Uterus (tissue), 4 donors: ENCODE results near the gene MTARC2. TPM values are rescaled to one million over a fixed set of nuclear protein-coding genes. Genes with fewer than 3 reads are reported as not detected.

Experiments used
- DNase-seq, 2 donors: peaks; one replicate each; pipeline ENCODE4 v3.0.0-alpha.2; 2019 to 2020
- H3K27ac ChIP-seq, 2 donors: fragments of 200-600 bp; sonication (generic); 1 replicate in 1 of 2; 2 replicates in 1 of 2; pipeline ENCODE4 v1.5.1; 2016 to 2018
- H3K27me3 ChIP-seq, 2 donors: fragments of 200-600 bp; sonication (generic); one replicate each; pipeline ENCODE4 v1.5.1; 2018 to 2019; ENCODE audit warnings: control low read depth in 1 of 2
- H3K36me3 ChIP-seq, 2 donors: fragments of 200-600 bp; sonication (generic); one replicate each; pipeline ENCODE4 v1.5.1; 2019; ENCODE audit warnings: control low read depth in 1 of 2
- H3K4me1 ChIP-seq, 2 donors: fragments of 200-600 bp; sonication (generic); one replicate each; pipeline ENCODE4 v1.5.1; 2018 to 2019; ENCODE audit warnings: control low read depth in 1 of 2
- H3K4me3 ChIP-seq, 2 donors: fragments of 200-600 bp; sonication (generic); 1 replicate in 1 of 2; 2 replicates in 1 of 2; pipeline ENCODE4 v1.5.1; 2018 to 2019; ENCODE audit warnings: mild to moderate bottlenecking in 1 of 2
- H3K9me3 ChIP-seq, 2 donors: fragments of 200-600 bp; sonication (generic); one replicate each; pipeline ENCODE4 v1.5.1; 2019; ENCODE audit warnings: control low read depth in 1 of 2
- CTCF ChIP-seq, 4 experiments: fragments of 200-600 bp in 2 of 4; fragments of 450-650 bp in 2 of 4; sonication (generic) in 2 of 4; IDR thresholded peaks; one replicate each; pipeline ENCODE4 v1.5.1; 2016 to 2019; ENCODE audit warnings: antibody characterized with exemption in 4 of 4, mild to moderate bottlenecking in 2 of 4, moderate library complexity in 1 of 4
- POLR2A ChIP-seq, 2 donors: fragments of 450-650 bp; IDR thresholded peaks; one replicate each; pipeline ENCODE4 v1.6.1; 2016; ENCODE audit warnings: antibody characterized with exemption in 2 of 2, mild to moderate bottlenecking in 1 of 2, moderate library complexity in 1 of 2
- intact Hi-C: fragments of 100-400 bp; cut with DNase I; formaldehyde crosslinking; loops from one replicate; pipeline ENCODE4 v1.15.1; 2023; ENCODE audit warnings: low total_unique reads
- total RNA-seq, 4 donors: library from RNA; depleted of rRNA in 3 of 4; stranded (reverse); fragments of >200 nt in 3 of 4; gene quantifications; one replicate each; pipeline versions ENCODE4 v1.1.0 to v1.2.4, GENCODE V29; 2014 to 2023
- donor health status: DM: yes; HTN: yes; CAD: no.

The MTARC2 gene
- total RNA-seq, 4 donors from 2014 or later = 1.5 to 24.6 (median 6.8) TPM

- Histone ChIP-seq H3K27me3 (no peaks in the 10 kb centered on the region), H3K4me3 (no peak overlapping the region), H3K36me3 (no peaks in the 10 kb centered on the region), H3K27ac (no peak overlapping the region), H3K4me1 (no peaks in the 10 kb centered on the region), H3K9me3 (no peaks in the 10 kb centered on the region)
- TF ChIP-seq POLR2A (IDR thresholded peaks at IDR 0.05) (no peak), CTCF (IDR thresholded peaks at IDR 0.05) (no peak)
- intact Hi-C loops = no loop called here
- DNase-seq = no peak
Observed at GRCh38 chr1:220702733-220703270, 45.3 kb upstream of the MTARC2 start.

- H3K4me3 ChIP-seq = no peak overlapping the region
- no peak for DNase-seq
- intact Hi-C loops = no loop called here
- no peaks in the 10 kb centered on the region for H3K36me3 ChIP-seq
- H3K27ac ChIP-seq = no peak overlapping the region
- H3K9me3 ChIP-seq = no peaks in the 10 kb centered on the region
- TF ChIP-seq POLR2A (IDR thresholded peaks at IDR 0.05) = no peak
- no peak for TF ChIP-seq CTCF (IDR thresholded peaks at IDR 0.05)
- H3K27me3 ChIP-seq = no peaks in the 10 kb centered on the region
- H3K4me1 ChIP-seq = no peaks in the 10 kb centered on the region
Observed at GRCh38 chr1:220703305-220703704, 44.8 kb upstream of the MTARC2 start.

GRCh38 chr1:220705782-220706181 is 42.3 kb upstream of the MTARC2 start:
- DNase-seq = no peak
- intact Hi-C loops = no loop called here
- TF ChIP-seq POLR2A (IDR thresholded peaks at IDR 0.05) (no peak), CTCF (IDR thresholded peaks at IDR 0.05) (no peak)
- H3K36me3 ChIP-seq = no peaks in the 10 kb centered on the region
- H3K9me3 ChIP-seq = no peaks in the 10 kb centered on the region
- no peaks in the 10 kb centered on the region for H3K27me3 ChIP-seq
- no peak overlapping the region for H3K4me3 ChIP-seq
- H3K4me1 ChIP-seq = no peaks in the 10 kb centered on the region
- no peak overlapping the region for H3K27ac ChIP-seq

- intact Hi-C loops = no loop called here
Observed at GRCh38 chr1:220706480-220706879, 41.6 kb upstream of the MTARC2 start.

GRCh38 chr1:220707160-220707559 is 41.0 kb upstream of the MTARC2 start:
- intact Hi-C loops = no loop called here
- TF ChIP-seq POLR2A (IDR thresholded peaks at IDR 0.05) (no peak), CTCF (IDR thresholded peaks at IDR 0.05) (no peak)
- H3K4me1 ChIP-seq = no peaks in the 10 kb centered on the region
- H3K4me3 ChIP-seq = no peak overlapping the region
- no peaks in the 10 kb centered on the region for H3K27me3 ChIP-seq
- no peak for DNase-seq
- H3K27ac ChIP-seq = no peak overlapping the region
- no peaks in the 10 kb centered on the region for H3K36me3 ChIP-seq
- no peaks in the 10 kb centered on the region for H3K9me3 ChIP-seq

More at GRCh38 chr1:220706480-220706879, 41.6 kb upstream of the MTARC2 start:
- no peak for DNase-seq
- no peak overlapping the region for H3K4me3 ChIP-seq
- no peaks in the 10 kb centered on the region for H3K4me1 ChIP-seq
- TF ChIP-seq CTCF (IDR thresholded peaks at IDR 0.05) (no peak), POLR2A (IDR thresholded peaks at IDR 0.05) (no peak)
- H3K27ac ChIP-seq = no peak overlapping the region
- no peaks in the 10 kb centered on the region for H3K9me3 ChIP-seq
- H3K36me3 ChIP-seq = no peaks in the 10 kb centered on the region
- H3K27me3 ChIP-seq = no peaks in the 10 kb centered on the region
